ENCODE data around the gene CRHBP. TPM values are rescaled to one million over a fixed set of nuclear protein-coding genes. Genes with fewer than 3 reads are reported as not detected.
"Not testable (repeated sequence)": the region's sequence is repeated elsewhere in the genome, so short reads cannot be mapped to it uniquely, and the experiment has no call there.

The CRHBP gene
- total RNA-seq (2013): 1.2 TPM
- polyA plus RNA-seq (1 to 10 TPM in 1 of 3 donors, not detected in 2; 2.2 TPM), polyA minus RNA-seq (0.83 and 1.0 TPM in 2 replicates), total RNA-seq (0 to 1.7 (median 0.35) reads per million in 11 experiments)

DNA sequence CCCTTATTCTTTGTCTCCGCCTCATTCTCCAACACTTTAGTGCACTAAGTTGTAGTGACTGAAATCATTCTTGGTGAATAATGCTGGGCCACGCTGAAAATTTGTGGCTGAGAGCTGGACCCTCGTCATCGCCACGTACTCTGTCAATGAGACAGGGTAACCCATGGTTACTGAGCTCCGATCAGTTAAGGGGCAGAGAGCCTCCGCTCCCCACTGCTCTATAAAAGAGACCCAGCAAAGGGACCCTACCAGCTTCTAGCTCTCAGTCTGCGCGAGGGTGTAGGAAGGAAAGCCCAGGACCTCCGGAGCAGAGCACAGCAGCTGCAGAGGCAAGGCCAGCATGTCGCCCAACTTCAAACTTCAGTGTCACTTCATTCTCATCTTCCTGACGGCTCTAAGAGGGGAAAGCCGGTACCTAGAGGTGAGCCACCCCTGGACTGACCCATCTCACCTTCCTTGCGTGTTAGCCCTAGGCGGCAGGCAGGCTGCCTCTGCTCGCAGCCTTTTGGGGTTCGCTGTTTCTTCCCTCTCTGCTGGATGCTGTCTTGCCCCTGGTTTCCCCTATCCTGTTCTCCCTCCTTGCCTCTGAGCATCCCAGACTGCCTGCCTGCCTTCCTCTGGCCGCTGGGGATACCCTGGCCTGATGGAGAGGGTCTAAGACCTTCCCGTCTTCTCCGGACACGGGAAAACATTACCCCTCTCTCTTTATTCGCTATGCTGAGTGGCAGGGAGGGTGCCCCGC, at the start of gene CRHBP:
Gene CRHBP (plus strand): TSS at position 251 of the 742 bp plus-strand sequence. CDS start 90 bp downstream, at position 341.
- TF ChIP-seq, protein P1, sequence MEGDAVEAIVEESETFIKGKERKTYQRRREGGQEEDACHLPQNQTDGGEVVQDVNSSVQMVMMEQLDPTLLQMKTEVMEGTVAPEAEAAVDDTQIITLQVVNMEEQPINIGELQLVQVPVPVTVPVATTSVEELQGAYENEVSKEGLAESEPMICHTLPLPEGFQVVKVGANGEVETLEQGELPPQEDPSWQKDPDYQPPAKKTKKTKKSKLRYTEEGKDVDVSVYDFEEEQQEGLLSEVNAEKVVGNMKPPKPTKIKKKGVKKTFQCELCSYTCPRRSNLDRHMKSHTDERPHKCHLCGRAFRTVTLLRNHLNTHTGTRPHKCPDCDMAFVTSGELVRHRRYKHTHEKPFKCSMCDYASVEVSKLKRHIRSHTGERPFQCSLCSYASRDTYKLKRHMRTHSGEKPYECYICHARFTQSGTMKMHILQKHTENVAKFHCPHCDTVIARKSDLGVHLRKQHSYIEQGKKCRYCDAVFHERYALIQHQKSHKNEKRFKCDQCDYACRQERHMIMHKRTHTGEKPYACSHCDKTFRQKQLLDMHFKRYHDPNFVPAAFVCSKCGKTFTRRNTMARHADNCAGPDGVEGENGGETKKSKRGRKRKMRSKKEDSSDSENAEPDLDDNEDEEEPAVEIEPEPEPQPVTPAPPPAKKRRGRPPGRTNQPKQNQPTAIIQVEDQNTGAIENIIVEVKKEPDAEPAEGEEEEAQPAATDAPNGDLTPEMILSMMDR (IDR thresholded peaks at IDR 0.05): no peak
- Histone ChIP-seq H3K9ac (ENCODE audit: insufficient read depth, low read length, poor library complexity, severe bottlenecking) (no peak within 1 kb of the TSS), H3K4me2 (replicated peaks; ENCODE audit: extremely low read depth, low read length, poor library complexity, severe bottlenecking) (peak within 1 kb of the TSS; percentile 64), H3K27me3 (ENCODE audit: control insufficient read depth in 2 of 2, insufficient read depth in 2 of 2, low read length in 2 of 2) (peaks cover 41 to 44% of the 10 kb centered on the region in 2 donors), H3K4me1 (ENCODE audit: control insufficient read depth in 1 of 2, insufficient read depth in 2 of 2, low read length in 2 of 2) (peaks cover 19 to 21% of the 10 kb centered on the region in 2 donors), H2AFZ (ENCODE audit: insufficient read depth, low read depth, low read length, poor library complexity, severe bottlenecking) (no peak within 1 kb of the TSS), H3K79me2 (ENCODE audit: insufficient read depth, low read length) (no peaks in the 10 kb centered on the region), H3K27ac (ENCODE audit: low read depth in 1 of 2, low read length in 2 of 2) (no peak within 1 kb of the TSS), H3K4me3 (replicated peaks in 1 of 3; ENCODE audit: low read depth in 2 of 3, low read length in 3 of 3) (peak within 1 kb of the TSS in 1 of 3 experiments; percentile 59), H4K20me1 (ENCODE audit: insufficient read depth, low read length) (no peaks in the 10 kb centered on the region), H3K9me3 (replicated peaks in 1 of 2; ENCODE audit: control insufficient read depth in 1 of 2, insufficient read depth in 1 of 2, low read length in 2 of 2) (peaks cover 0 to 19% of the 10 kb centered on the region in 2 donors), H3K36me3 (replicated peaks in 1 of 2; ENCODE audit: control insufficient read depth in 1 of 2, insufficient read depth in 2 of 2, low read length in 2 of 2) (no peaks in the 10 kb centered on the region)
- intact Hi-C loops (cut with micrococcal nuclease): no loop called here
- peak within 1 kb of the TSS; percentile 45 to 83 for H3K4me3 Mint-ChIP-seq
- H3K27me3 Mint-ChIP-seq (ENCODE audit: low read depth in 3 of 3): peaks cover 43 to 53% (median 52%) of the 10 kb centered on the region in 3 donors
- H3K4me1 Mint-ChIP-seq: peaks cover 20% of the 10 kb centered on the region
- peaks cover 0 to 13% (median 1%) of the 10 kb centered on the region in 7 donors for H3K9me3 Mint-ChIP-seq
- DNase-seq: no peak
- peaks cover 2 to 9% of the 10 kb centered on the region in 2 donors for H3K36me3 Mint-ChIP-seq
- H3K27ac Mint-ChIP-seq: no peak within 1 kb of the TSS
- WGBS (ENCODE audit: insufficient coverage): 8% methylated on average over 18 of the region's 23 CpGs

DNA sequence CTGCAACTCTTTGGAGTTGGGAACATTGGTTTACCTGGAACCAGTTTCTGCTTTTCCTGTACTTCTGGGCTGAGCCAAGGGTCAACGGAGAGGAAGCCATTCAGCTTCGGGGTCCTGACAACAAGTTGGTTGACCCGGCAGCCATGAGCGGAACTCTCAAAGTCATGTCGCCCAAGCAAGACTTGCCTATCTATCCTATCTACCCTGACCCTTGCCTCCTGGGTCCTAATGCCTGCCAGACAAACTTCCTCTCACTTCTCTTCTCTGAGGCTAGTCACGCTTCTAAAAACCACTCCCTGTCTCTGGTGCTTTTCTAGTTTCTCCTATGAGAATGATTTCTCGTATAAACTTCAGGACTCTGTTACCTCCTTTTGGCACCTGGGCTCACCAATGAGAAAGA, 44.7 kb upstream of the CRHBP start:
- Histone ChIP-seq H3K4me2 (replicated peaks; ENCODE audit: extremely low read depth, low read length, poor library complexity, severe bottlenecking) (no peak overlapping the region), H3K79me2 (ENCODE audit: insufficient read depth, low read length) (no peaks in the 10 kb centered on the region), H3K27me3 (ENCODE audit: control insufficient read depth in 2 of 2, insufficient read depth in 2 of 2, low read length in 2 of 2) (no peaks in the 10 kb centered on the region), H3K9me3 (replicated peaks in 1 of 2; ENCODE audit: control insufficient read depth in 1 of 2, insufficient read depth in 1 of 2, low read length in 2 of 2) (no peaks in the 10 kb centered on the region), H3K9ac (ENCODE audit: insufficient read depth, low read length, poor library complexity, severe bottlenecking) (no peak overlapping the region), H2AFZ (ENCODE audit: insufficient read depth, low read depth, low read length, poor library complexity, severe bottlenecking) (no peak overlapping the region), H3K4me3 (replicated peaks in 1 of 3; ENCODE audit: low read depth in 2 of 3, low read length in 3 of 3) (no peak overlapping the region), H3K4me1 (ENCODE audit: control insufficient read depth in 1 of 2, insufficient read depth in 2 of 2, low read length in 2 of 2) (no peaks in the 10 kb centered on the region), H3K27ac (ENCODE audit: low read depth in 1 of 2, low read length in 2 of 2) (no peak overlapping the region), H4K20me1 (ENCODE audit: insufficient read depth, low read length) (peaks cover 6% of the 10 kb centered on the region), H3K36me3 (replicated peaks in 1 of 2; ENCODE audit: control insufficient read depth in 1 of 2, insufficient read depth in 2 of 2, low read length in 2 of 2) (peaks cover 32 to 57% of the 10 kb centered on the region in 2 donors)
- 100% methylated on average over 7 of the region's 7 CpGs for WGBS (ENCODE audit: insufficient coverage)
- Mint-ChIP-seq H3K36me3 (peaks cover 51 to 72% of the 10 kb centered on the region in 2 donors), H3K27ac (peak overlapping the region in 1 of 7 donors; percentile 9), H3K4me1 (peaks cover 9% of the 10 kb centered on the region), H3K27me3 (ENCODE audit: low read depth in 3 of 3) (no peaks in the 10 kb centered on the region), H3K9me3 (peaks cover 0 to 5% (median 0%) of the 10 kb centered on the region in 7 donors), H3K4me3 (no peak overlapping the region)
- no peak for DNase-seq
- intact Hi-C loops (cut with micrococcal nuclease): no loop called here
- TF ChIP-seq, protein P1 (IDR thresholded peaks at IDR 0.05): no peak

GRCh38 chr5:76910344-76910933, 42.4 kb upstream of the CRHBP start:
- H2AFZ ChIP-seq (ENCODE audit: insufficient read depth, low read depth, low read length, poor library complexity, severe bottlenecking); H3K79me2 ChIP-seq (ENCODE audit: insufficient read depth, low read length); H3K4me2 ChIP-seq (replicated peaks; ENCODE audit: extremely low read depth, low read length, poor library complexity, severe bottlenecking); H3K27me3 Mint-ChIP-seq (ENCODE audit: low read depth in 3 of 3); H3K9ac ChIP-seq (ENCODE audit: insufficient read depth, low read length, poor library complexity, severe bottlenecking); DNase-seq; H3K4me1 ChIP-seq (ENCODE audit: control insufficient read depth in 1 of 2, insufficient read depth in 2 of 2, low read length in 2 of 2); H3K4me3 ChIP-seq (replicated peaks in 1 of 3; ENCODE audit: low read depth in 2 of 3, low read length in 3 of 3); H4K20me1 ChIP-seq (ENCODE audit: insufficient read depth, low read length); H3K4me1 Mint-ChIP-seq; intact Hi-C loops (cut with micrococcal nuclease); H3K27me3 ChIP-seq (ENCODE audit: control insufficient read depth in 2 of 2, insufficient read depth in 2 of 2, low read length in 2 of 2); H3K27ac Mint-ChIP-seq; H3K27ac ChIP-seq (ENCODE audit: low read depth in 1 of 2, low read length in 2 of 2); H3K4me3 Mint-ChIP-seq: not testable (repeated sequence)
- peaks cover 11 to 18% of the 10 kb centered on the region in 2 donors for H3K9me3 ChIP-seq (replicated peaks in 1 of 2; ENCODE audit: control insufficient read depth in 1 of 2, insufficient read depth in 1 of 2, low read length in 2 of 2)
- peaks cover 11 to 23% (median 19%) of the 10 kb centered on the region in 7 donors for H3K9me3 Mint-ChIP-seq
- peaks cover 37 to 59% of the 10 kb centered on the region in 2 donors for H3K36me3 ChIP-seq (replicated peaks in 1 of 2; ENCODE audit: control insufficient read depth in 1 of 2, insufficient read depth in 2 of 2, low read length in 2 of 2)
- 98% methylated on average over 5 of the region's 9 CpGs for WGBS (ENCODE audit: insufficient coverage)
- H3K36me3 Mint-ChIP-seq: peaks cover 61 to 77% of the 10 kb centered on the region in 2 donors
